ENCODE measurements around the gene CBFA2T3.

CBFA2T3 gene

DNA sequence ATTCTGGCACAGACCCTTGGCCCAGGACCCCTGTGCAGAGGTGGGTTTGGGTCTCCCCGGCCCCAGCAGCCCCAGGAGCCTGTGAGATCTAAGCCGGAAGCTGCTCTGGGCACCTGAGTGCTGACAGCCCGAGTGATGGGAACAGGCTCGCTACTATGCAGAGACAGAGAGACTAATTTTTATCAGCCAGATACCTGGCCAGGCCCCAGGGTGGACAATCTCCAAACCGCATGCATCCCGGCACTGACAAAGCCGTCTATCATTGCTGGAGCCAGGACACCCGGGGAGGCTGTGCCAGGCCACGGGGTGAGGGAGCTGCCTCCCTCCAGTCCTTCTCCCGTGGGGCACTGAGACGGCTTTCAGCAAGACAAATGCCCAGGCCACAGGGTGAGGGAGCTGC is 25.0 kb downstream of the CBFA2T3 start:
- Mint-ChIP-seq H3K9me3 (no peaks in the 10 kb centered on the region), H3K27ac (no peak overlapping the region), H3K36me3 (ENCODE audit: low read depth) (no peaks in the 10 kb centered on the region), H3K4me1 (peaks cover 5% of the 10 kb centered on the region), H3K4me3 (no peak overlapping the region), H3K27me3 (ENCODE audit: low read depth, poor library complexity) (peaks cover 46% of the 10 kb centered on the region)
- TF ChIP-seq, protein P1, sequence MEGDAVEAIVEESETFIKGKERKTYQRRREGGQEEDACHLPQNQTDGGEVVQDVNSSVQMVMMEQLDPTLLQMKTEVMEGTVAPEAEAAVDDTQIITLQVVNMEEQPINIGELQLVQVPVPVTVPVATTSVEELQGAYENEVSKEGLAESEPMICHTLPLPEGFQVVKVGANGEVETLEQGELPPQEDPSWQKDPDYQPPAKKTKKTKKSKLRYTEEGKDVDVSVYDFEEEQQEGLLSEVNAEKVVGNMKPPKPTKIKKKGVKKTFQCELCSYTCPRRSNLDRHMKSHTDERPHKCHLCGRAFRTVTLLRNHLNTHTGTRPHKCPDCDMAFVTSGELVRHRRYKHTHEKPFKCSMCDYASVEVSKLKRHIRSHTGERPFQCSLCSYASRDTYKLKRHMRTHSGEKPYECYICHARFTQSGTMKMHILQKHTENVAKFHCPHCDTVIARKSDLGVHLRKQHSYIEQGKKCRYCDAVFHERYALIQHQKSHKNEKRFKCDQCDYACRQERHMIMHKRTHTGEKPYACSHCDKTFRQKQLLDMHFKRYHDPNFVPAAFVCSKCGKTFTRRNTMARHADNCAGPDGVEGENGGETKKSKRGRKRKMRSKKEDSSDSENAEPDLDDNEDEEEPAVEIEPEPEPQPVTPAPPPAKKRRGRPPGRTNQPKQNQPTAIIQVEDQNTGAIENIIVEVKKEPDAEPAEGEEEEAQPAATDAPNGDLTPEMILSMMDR (IDR thresholded peaks at IDR 0.05): no peak
- DNase-seq: no peak

GRCh38 chr16:88951501-88951900 is 25.5 kb downstream of the CBFA2T3 start:
- Mint-ChIP-seq H3K27me3 (ENCODE audit: low read depth, poor library complexity) (peaks cover 47% of the 10 kb centered on the region), H3K36me3 (ENCODE audit: low read depth) (no peaks in the 10 kb centered on the region), H3K4me1 (peaks cover 10% of the 10 kb centered on the region), H3K4me3 (no peak overlapping the region), H3K9me3 (no peaks in the 10 kb centered on the region), H3K27ac (no peak overlapping the region)
- DNase-seq: no peak
- TF ChIP-seq, protein P1 (IDR thresholded peaks at IDR 0.05): no peak

DNA sequence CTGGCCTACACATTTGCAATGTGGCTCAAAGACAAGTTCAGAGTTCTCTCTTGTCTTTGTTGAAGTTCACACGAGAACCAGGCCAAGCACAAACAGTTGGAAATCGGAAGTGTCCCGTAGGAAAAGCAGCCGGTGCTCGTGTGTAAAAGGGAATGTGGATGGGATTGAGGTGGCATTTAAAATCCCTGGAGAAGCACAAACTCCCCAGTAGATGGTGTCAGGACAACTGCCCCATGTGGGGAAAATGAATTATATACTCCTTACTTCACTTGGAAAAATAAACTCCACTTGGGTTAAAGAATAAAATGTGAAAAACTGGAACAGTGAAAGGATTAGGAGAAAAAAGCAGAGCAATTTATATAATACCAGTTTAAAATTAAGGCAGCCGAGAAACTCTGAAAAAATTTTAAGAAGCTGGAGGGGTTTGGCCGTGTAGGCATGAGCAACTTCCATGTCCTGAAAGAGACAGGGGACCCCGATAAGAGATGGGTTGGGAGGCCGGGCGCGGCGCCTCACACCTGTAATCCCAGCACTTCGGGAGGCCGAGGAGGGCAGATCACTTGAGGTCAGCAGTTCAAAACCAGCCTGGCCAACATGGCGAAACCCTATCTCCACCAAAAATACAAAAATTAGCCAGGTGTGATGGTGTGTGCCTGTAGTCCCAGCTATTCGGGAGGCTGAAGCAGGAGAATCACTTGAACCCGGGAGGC is 28.1 kb downstream of the CBFA2T3 start:
- Mint-ChIP-seq H3K4me1 (peaks cover 10% of the 10 kb centered on the region), H3K9me3 (no peaks in the 10 kb centered on the region), H3K27ac (no peak overlapping the region), H3K27me3 (ENCODE audit: low read depth, poor library complexity) (peaks cover 70% of the 10 kb centered on the region), H3K36me3 (ENCODE audit: low read depth) (no peaks in the 10 kb centered on the region), H3K4me3 (no peak overlapping the region)
- TF ChIP-seq, protein P1 (IDR thresholded peaks at IDR 0.05): no peak
- no peak for DNase-seq

DNA sequence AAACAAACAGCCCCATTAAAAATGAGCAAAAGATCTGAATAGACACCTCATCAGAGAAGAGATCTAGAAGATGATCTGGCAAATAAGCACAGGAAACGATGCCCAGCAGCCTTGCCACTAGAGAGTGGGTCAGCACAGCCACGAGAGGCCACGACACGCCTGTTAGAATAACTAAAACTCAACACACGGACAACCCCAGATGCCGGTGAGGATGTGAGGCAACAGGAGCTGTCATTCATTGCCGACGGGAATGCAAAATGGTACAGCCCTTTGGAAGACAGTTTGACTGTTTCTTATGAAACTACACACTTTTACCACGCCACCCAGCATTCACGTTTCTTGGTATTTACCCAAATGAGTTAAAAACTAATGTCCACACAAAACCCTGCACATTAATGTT is 31.5 kb downstream of the CBFA2T3 start:
- TF ChIP-seq, protein P1 (IDR thresholded peaks at IDR 0.05): no peak
- Mint-ChIP-seq H3K36me3 (ENCODE audit: low read depth) (no peaks in the 10 kb centered on the region), H3K27me3 (ENCODE audit: low read depth, poor library complexity) (peaks cover 81% of the 10 kb centered on the region), H3K4me3 (no peak overlapping the region), H3K9me3 (no peaks in the 10 kb centered on the region), H3K27ac (no peak overlapping the region), H3K4me1 (peaks cover 10% of the 10 kb centered on the region)
- DNase-seq: no peak

- H3K27me3 Mint-ChIP-seq (ENCODE audit: low read depth, poor library complexity): peaks cover 83% of the 10 kb centered on the region
- H3K4me3 Mint-ChIP-seq: no peak overlapping the region
- no peaks in the 10 kb centered on the region for H3K9me3 Mint-ChIP-seq
- TF ChIP-seq, protein P1 (IDR thresholded peaks at IDR 0.05): no peak
- peaks cover 10% of the 10 kb centered on the region for H3K4me1 Mint-ChIP-seq
- no peaks in the 10 kb centered on the region for H3K36me3 Mint-ChIP-seq (ENCODE audit: low read depth)
- no peak overlapping the region for H3K27ac Mint-ChIP-seq
- DNase-seq: no peak
These were observed 33.3 kb downstream of the CBFA2T3 start for GRCh38 chr16:88943741-88944140.

GRCh38 chr16:88943131-88943664 is 33.8 kb downstream of the CBFA2T3 start:
- Mint-ChIP-seq H3K9me3 (no peaks in the 10 kb centered on the region), H3K4me1 (peaks cover 10% of the 10 kb centered on the region), H3K27ac (no peak overlapping the region), H3K27me3 (ENCODE audit: low read depth, poor library complexity) (peaks cover 83% of the 10 kb centered on the region), H3K4me3 (no peak overlapping the region), H3K36me3 (ENCODE audit: low read depth) (no peaks in the 10 kb centered on the region)
- TF ChIP-seq, protein P1 (IDR thresholded peaks at IDR 0.05): no peak
- DNase-seq: no peak

Data from nephron progenitor cell (in vitro differentiated cells).